Measurements from ENCODE around the gene METRN.

Gene METRN

DNA sequence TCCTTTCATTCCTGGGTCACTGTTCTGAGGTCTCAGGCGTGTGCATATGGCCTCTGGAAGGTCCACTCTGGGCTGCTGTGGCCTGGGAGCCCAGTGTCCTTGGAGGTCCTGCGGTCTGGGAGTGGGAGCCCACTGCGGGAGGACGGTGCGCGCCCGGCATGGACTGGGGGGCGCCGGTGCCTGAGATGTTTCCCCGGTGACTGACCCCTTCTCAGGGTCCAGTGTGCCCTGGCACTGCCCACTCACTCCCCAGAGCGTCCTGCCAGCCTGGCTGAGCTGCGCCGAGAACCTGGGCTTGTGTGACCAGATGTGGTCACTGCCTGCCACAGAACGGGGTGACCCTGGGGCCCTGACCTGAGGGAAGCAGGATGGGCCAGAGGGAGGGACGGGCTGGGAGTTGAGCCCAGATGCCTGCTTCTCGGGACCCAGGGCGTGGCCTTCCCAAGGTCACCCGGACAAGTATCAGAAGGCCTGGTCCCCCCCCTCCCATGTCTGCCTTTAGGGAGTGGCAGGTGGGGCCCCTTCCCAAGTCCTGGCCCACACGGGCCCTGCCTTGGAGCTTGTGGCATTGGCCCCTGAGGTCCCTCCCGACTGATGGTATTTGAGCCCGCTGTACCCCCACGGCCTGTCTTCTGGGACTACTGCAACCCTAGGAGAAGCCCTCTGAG, 40.6 kb upstream of the METRN start (continued):
- TF ChIP-seq, protein P1, sequence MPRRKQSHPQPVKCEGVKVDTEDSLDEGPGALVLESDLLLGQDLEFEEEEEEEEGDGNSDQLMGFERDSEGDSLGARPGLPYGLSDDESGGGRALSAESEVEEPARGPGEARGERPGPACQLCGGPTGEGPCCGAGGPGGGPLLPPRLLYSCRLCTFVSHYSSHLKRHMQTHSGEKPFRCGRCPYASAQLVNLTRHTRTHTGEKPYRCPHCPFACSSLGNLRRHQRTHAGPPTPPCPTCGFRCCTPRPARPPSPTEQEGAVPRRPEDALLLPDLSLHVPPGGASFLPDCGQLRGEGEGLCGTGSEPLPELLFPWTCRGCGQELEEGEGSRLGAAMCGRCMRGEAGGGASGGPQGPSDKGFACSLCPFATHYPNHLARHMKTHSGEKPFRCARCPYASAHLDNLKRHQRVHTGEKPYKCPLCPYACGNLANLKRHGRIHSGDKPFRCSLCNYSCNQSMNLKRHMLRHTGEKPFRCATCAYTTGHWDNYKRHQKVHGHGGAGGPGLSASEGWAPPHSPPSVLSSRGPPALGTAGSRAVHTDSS (tag by site-specific recombination; IDR thresholded peaks at IDR 0.05): no peak
- TF ChIP-seq, protein P2, sequence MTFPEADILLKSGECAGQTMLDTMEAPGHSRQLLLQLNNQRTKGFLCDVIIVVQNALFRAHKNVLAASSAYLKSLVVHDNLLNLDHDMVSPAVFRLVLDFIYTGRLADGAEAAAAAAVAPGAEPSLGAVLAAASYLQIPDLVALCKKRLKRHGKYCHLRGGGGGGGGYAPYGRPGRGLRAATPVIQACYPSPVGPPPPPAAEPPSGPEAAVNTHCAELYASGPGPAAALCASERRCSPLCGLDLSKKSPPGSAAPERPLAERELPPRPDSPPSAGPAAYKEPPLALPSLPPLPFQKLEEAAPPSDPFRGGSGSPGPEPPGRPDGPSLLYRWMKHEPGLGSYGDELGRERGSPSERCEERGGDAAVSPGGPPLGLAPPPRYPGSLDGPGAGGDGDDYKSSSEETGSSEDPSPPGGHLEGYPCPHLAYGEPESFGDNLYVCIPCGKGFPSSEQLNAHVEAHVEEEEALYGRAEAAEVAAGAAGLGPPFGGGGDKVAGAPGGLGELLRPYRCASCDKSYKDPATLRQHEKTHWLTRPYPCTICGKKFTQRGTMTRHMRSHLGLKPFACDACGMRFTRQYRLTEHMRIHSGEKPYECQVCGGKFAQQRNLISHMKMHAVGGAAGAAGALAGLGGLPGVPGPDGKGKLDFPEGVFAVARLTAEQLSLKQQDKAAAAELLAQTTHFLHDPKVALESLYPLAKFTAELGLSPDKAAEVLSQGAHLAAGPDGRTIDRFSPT (tag by site-specific recombination; IDR thresholded peaks at IDR 0.05): peak; percentile 60
- TF ChIP-seq ZNF114 (tag by site-specific recombination; IDR thresholded peaks at IDR 0.05): no peak
- TF ChIP-seq WT1 (tag by site-specific recombination; IDR thresholded peaks at IDR 0.05): no peak
- TF ChIP-seq, protein P3, sequence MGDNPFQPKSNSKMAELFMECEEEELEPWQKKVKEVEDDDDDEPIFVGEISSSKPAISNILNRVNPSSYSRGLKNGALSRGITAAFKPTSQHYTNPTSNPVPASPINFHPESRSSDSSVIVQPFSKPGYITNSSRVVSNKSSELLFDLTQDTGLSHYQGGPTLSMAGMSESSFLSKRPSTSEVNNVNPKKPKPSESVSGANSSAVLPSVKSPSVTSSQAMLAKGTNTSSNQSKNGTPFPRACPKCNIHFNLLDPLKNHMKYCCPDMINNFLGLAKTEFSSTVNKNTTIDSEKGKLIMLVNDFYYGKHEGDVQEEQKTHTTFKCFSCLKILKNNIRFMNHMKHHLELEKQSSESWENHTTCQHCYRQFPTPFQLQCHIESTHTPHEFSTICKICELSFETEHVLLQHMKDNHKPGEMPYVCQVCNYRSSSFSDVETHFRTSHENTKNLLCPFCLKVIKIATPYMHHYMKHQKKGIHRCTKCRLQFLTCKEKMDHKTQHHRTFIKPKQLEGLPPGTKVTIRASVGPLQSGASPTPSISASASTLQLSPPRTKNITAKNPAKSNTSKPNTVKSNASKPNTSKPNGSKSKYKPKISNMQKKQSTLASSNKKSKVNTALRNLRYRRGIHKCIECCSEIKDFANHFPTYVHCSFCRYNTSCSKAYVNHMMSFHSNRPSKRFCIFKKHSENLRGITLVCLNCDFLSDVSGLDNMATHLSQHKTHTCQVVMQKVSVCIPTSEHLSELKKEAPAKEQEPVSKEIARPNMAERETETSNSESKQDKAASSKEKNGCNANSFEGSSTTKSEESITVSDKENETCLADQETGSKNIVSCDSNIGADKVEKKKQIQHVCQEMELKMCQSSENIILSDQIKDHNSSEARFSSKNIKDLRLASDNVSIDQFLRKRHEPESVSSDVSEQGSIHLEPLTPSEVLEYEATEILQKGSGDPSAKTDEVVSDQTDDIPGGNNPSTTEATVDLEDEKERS (tag by site-specific recombination; IDR thresholded peaks at IDR 0.05): no peak
- no peak for TF ChIP-seq ZNF629 (tag by site-specific recombination; IDR thresholded peaks at IDR 0.05)
- TF ChIP-seq BCL11B (tag by site-specific recombination; IDR thresholded peaks at IDR 0.05; ENCODE audit: low read depth): peak; percentile 78
- no peak for TF ChIP-seq ZNF157 (tag by site-specific recombination; IDR thresholded peaks at IDR 0.05)

DNA sequence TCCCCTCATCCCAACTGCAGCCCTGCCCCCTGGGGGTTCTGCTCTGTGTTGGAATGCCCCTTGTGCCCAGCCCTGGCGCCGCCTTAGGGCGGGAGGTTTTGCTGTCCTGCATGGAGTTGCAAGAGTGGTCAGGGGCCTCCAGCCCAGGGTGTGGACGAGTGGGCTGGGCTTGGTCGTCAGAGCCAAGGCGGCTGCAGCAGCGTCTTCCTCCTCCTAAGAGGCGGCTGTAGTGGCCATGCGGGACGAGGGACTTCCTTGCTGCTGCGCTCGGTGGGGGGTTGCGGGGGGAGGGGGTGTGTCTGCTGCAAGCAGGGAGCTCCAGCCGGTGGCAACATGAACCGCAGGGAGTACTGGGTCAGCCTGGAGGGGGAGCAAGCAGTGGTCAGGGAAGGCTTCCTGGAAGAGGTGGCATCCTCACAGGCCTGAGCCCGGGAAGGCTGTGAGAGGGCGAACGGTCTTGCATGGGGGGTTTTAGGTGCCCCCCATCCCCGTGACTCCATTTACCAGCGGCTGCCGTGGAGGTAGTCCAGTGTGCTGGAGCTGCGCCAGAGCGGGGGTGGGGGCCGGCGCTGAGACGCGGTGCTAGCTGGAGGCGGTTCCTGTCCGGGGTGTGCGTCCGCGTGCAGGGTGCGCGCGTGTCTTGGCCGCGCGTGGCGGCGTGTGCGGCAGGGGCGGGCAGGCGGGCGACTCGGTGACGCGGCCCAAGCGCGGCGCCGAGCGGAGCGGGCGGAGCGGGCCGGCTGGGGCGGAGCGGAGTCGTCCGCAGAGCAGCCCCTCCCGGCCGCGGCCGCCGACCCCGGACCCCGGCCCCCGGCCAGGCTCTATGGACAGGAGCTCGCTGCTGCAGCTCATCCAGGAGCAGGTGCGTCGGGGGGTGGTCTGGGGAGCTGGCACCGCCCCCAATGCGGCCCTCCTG, 39.7 kb upstream of the METRN start, which contains the start of gene RHBDL1:
Gene RHBDL1, plus strand, starts transcription at position 704 of the 916 bp plus-strand sequence. Its CDS starts 120 bp downstream, at position 824.
- Histone ChIP-seq H3K27ac (ENCODE audit: extremely low read depth, low read depth, low read length) (no peak within 1 kb of the TSS), H3K4me3 (ENCODE audit: low read depth, low read length) (no peak within 1 kb of the TSS), H3K4me1 (ENCODE audit: control insufficient read depth, insufficient read depth, low read length) (peaks cover 5% of the 10 kb centered on the region; the same call in 1 of the 2 replicates), H3K36me3 (ENCODE audit: control insufficient read depth in 2 of 2, insufficient read depth in 1 of 2, low read length in 2 of 2) (peaks cover 0 to 50% of the 10 kb centered on the region in 2 experiments; a peak in 1 of 3 replicates), H3K9me3 (ENCODE audit: control insufficient read depth, insufficient read depth, low read depth, low read length) (no peaks in the 10 kb centered on the region)
- CTCF ChIA-PET: interaction anchor here (0.6 to 1.4 kb wide), 3 partner anchors 11 to 97 kb away, joined by 3 to 8 read pairs (median 4); no protein-coding TSS in a partner anchor
- POLR2A ChIA-PET: interaction anchor here (0.7 to 2.6 kb wide), 8 partner anchors 8 to 289 kb away, joined by 3 to 10 read pairs (median 5); partner anchors contain the start of genes JMJD8, METTL26, RHOT2 and WDR24
- TF ChIP-seq, protein P4, sequence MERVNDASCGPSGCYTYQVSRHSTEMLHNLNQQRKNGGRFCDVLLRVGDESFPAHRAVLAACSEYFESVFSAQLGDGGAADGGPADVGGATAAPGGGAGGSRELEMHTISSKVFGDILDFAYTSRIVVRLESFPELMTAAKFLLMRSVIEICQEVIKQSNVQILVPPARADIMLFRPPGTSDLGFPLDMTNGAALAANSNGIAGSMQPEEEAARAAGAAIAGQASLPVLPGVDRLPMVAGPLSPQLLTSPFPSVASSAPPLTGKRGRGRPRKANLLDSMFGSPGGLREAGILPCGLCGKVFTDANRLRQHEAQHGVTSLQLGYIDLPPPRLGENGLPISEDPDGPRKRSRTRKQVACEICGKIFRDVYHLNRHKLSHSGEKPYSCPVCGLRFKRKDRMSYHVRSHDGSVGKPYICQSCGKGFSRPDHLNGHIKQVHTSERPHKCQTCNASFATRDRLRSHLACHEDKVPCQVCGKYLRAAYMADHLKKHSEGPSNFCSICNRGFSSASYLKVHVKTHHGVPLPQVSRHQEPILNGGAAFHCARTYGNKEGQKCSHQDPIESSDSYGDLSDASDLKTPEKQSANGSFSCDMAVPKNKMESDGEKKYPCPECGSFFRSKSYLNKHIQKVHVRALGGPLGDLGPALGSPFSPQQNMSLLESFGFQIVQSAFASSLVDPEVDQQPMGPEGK (tag by site-specific recombination; IDR thresholded peaks at IDR 0.05): peak; percentile 57; the same call in 1 of the 2 replicates
- TF ChIP-seq KLF10 (tag by site-specific recombination; IDR thresholded peaks at IDR 0.05): peak; percentile 63
- no peak for TF ChIP-seq WT1 (tag by site-specific recombination; IDR thresholded peaks at IDR 0.05)
- TF ChIP-seq PRDM1 (tag by site-specific recombination; IDR thresholded peaks at IDR 0.05): no peak
- TF ChIP-seq, protein P5, sequence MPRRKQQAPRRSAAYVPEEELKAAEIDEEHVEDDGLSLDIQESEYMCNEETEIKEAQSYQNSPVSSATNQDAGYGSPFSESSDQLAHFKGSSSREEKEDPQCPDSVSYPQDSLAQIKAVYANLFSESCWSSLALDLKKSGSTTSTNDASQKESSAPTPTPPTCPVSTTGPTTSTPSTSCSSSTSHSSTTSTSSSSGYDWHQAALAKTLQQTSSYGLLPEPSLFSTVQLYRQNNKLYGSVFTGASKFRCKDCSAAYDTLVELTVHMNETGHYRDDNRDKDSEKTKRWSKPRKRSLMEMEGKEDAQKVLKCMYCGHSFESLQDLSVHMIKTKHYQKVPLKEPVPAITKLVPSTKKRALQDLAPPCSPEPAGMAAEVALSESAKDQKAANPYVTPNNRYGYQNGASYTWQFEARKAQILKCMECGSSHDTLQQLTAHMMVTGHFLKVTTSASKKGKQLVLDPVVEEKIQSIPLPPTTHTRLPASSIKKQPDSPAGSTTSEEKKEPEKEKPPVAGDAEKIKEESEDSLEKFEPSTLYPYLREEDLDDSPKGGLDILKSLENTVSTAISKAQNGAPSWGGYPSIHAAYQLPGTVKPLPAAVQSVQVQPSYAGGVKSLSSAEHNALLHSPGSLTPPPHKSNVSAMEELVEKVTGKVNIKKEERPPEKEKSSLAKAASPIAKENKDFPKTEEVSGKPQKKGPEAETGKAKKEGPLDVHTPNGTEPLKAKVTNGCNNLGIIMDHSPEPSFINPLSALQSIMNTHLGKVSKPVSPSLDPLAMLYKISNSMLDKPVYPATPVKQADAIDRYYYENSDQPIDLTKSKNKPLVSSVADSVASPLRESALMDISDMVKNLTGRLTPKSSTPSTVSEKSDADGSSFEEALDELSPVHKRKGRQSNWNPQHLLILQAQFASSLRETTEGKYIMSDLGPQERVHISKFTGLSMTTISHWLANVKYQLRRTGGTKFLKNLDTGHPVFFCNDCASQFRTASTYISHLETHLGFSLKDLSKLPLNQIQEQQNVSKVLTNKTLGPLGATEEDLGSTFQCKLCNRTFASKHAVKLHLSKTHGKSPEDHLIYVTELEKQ (tag by site-specific recombination; IDR thresholded peaks at IDR 0.05; ENCODE audit: borderline replicate concordance): no peak
- TF ChIP-seq ZBTB7A (tag by site-specific recombination; IDR thresholded peaks at IDR 0.05; ENCODE audit: low read depth): peak; percentile 41; the same call in 1 of the 2 replicates
- TF ChIP-seq, protein P6, sequence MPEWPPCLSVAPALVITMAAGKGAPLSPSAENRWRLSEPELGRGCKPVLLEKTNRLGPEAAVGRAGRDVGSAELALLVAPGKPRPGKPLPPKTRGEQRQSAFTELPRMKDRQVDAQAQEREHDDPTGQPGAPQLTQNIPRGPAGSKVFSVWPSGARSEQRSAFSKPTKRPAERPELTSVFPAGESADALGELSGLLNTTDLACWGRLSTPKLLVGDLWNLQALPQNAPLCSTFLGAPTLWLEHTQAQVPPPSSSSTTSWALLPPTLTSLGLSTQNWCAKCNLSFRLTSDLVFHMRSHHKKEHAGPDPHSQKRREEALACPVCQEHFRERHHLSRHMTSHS (tag by site-specific recombination; IDR thresholded peaks at IDR 0.05): no peak
- TF ChIP-seq ZNF302 (tag by site-specific recombination; IDR thresholded peaks at IDR 0.05; ENCODE audit: low read depth): no peak
- TF ChIP-seq FEZF1 (tag by site-specific recombination; IDR thresholded peaks at IDR 0.05): no peak
- TF ChIP-seq ZNF776 (tag by site-specific recombination; IDR thresholded peaks at IDR 0.05; ENCODE audit: borderline replicate concordance): no peak

Data from HEK293 (cell line).